ENCODE data around the gene FFAR2.
"Not testable (repeated sequence)": the region's sequence is repeated elsewhere in the genome, so short reads cannot be mapped to it uniquely, and the experiment has no call there.

FFAR2 gene

DNA sequence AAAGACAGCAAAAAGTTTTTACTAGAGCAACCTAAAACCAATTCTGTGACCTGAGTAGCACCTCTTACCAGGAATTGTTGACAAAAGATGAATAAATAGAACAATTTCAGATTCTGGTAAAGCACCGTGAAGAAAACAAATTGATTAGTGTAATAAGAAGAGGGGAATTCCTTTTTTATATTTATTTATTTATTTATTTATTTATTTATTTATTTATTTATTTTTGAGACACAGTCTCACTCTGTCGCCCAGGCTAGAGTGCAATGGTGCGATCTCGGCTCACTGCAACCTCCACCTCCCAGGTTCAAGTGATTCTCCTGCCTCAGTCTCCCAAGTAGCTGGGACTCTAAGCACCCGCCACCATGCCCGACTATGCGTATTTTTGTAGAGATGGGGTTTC lies 24.7 kb upstream of the FFAR2 start:
- in situ Hi-C loops (cut with MboI; ENCODE audit: low sequenced_read_pairs), result not testable (repeated sequence)

DNA sequence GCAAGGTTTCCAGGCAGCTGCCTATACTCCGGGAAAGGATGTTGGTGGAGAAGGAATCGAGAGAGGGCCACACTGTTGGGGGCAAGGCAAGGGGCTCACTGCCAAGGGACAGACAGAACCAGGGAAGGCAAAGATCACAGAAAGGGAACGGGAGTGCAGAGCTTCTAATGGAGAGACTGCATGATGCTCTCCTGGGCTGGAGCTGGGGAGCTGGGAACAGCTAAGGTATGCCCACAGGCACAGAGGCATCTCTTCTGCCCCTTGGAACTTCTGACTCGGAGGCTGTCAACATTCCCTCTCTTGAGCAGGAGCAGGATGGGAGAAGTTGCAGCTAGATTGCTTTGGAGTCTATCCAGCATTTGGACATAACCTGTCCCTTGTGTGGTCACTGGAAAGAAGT lies 22.4 kb upstream of the FFAR2 start:
- in situ Hi-C loops (cut with MboI; ENCODE audit: low sequenced_read_pairs), result no loop called here

DNA sequence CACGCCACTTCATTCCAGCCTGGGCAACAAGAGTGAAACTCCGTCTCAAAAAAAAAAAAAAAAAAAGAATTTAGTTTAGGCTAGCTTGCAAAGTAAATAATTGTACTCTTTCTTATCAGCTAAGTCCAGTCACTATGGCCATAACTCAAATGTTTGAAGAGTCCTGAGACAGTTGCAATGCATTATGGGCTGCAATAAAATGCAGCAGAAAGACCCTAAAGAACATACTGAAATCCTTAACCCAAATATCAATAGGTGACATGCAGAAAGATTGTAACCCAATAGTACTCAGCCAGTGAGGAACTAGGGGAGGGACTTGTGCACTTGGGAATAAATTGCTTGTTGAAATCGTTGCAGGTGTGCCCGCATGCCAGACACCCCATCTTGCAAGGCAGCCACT lies 20.9 kb upstream of the FFAR2 start:
- in situ Hi-C loops (cut with MboI; ENCODE audit: low sequenced_read_pairs), result no loop called here

DNA sequence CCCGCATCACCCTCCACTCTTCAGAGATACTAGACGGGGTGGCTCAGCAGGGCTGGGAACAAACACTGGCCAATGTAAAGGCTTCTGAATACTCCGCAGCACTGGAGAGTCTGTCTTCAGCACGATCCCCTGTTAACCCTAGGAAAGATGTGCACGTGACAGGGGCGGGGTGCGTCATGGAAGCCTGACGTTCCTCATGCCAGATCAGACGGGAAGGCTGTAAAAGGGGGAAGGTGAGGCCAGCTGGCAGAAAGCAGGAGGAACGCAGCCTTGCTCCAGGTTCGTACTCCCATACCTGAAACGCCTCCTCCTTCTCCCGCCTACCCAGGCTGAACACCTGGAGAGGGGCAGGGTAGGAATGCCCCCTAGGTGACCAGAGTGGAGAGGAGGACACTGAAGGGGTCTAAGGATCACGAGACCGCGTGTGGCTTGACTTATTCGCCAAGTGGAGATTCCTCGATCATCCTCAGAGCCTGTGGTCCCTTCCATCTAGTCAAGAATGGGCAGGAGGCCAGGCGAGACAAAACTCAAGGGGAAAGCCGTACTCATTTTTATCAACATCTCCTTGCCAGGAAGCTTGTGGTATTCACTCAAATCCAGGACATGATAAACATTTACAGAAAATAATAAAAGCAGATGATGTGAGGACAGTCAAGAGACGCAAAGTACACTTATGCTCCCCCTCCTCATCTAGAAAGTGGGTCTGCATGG lies 18.2 kb upstream of the FFAR2 start:
- in situ Hi-C loops (cut with MboI; ENCODE audit: low sequenced_read_pairs), result no loop called here

DNA sequence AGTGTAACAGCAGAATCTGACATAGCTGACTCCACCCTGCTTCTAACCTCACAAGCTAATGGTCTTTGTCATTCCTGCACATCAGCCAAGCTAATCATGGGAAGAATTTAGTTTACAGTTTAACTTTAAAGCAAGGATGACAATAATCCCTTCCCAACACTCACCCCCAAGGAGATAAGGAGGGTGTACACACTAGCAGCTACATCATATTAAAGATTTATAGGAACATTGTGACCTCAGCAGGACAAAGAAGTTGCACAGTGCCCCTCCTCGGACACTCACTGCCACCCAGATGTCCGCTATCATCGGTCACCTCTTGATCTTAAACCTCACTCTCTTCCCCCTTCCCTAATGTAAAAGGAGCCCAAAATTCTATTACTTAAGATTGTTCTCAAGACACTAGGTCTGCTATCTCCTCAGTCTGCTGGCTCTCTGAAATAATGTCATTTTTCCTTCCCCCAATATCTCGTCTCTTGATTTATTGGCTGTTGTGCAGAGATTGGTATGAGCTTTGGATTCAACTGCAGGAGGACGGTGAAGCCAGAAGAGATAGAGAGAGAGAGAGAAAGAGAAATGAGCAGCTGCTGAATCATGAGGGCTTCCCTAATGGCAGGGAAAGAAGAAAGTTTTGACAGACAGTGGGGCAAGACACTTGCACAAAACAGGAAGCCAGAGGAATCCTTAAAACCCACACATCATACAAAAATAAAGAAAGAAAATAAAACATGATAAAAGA lies 17.5 kb upstream of the FFAR2 start:
- in situ Hi-C loops (cut with MboI; ENCODE audit: low sequenced_read_pairs), result no loop called here

DNA sequence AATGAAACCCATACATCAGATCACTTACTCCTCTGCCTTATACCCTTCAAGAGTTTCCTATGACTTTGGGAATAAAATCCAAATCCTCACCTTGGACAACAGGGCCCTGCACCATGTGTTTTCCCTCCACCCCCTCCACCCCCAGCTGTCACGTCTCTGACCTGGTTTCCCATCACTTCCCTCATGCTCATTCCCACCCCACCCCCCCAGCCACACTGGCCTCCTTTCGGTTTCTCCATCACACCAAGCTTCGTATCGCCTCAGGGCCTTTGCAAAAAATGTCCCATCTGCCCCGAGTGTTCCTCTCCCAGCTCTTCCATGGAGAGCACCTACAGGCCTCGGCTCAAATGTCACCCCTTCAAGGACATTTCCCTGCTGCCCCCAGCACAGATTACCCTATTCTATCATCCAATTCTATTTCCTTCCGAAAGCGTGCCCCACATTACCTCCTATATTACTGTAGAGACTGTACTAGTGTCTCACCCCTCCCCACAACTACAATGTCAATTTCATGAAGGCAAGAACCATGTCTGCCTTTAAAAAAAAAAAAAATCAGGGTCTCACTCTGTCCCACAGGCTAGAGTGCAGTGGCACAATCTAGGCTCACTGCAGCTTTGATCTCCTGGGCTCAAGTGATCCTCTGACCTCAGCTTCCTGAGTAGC lies 16.8 kb upstream of the FFAR2 start:
- in situ Hi-C loops (cut with MboI; ENCODE audit: low sequenced_read_pairs), result no loop called here

DNA sequence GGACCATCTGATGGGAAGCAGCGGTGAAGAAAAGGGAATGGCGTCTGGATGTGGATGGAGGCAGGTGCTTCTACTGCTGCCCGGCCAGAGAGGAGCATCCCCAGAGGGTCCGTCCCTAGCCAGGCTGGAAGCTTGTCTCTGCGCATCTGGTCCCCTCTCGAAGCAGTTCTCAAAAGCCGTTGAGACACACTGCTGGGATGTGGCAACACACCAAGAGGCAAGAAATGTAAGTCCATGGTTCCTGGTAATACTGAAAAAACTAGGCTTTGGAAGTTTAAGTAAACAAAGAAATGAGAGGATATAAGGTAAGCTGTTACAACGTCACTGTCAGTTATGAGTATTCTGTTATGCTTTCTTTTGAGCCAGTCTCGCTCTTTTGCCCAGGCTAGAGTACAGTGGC lies 15.1 kb upstream of the FFAR2 start:
- in situ Hi-C loops (cut with MboI; ENCODE audit: low sequenced_read_pairs), result no loop called here

DNA sequence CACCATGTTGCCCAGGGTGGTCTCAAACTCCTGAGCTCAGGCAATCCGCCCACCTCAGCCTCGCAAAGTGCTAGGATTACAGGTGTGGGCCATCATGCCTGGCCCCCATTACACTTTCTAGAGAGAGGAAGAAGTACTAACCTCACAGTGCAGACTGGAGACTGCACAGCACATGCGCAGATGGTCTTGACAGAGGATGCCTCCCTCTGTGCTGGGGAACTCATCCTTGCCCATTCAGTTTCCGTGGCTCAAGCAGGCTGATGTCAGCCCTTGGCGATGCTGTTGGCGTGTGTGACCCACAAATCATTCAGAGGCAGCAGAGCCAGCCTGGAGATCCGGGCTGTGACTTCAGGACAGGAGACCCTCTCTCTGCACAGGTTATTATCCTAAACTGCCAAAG lies 14.6 kb upstream of the FFAR2 start:
- in situ Hi-C loops (cut with MboI; ENCODE audit: low sequenced_read_pairs), result no loop called here

DNA sequence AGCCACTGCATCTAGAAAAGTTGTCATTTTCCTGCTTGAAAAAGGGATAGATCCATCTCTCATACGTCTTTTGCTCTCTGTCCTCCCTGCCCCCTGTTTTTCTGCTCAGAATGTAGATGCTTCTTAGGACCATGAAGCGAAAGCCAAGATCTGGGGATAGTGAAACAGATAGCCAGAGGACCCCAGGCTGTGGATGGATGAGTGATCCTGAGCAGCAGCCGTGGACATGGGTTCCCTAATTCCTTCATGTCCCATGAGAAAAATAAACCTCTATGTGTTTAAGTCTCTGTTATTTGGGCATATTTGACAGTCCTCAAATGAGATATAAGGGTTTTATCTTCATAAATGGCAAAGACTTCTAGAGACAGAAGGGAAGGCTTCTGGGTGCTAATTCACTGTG lies 12.2 kb upstream of the FFAR2 start:
- in situ Hi-C loops (cut with MboI; ENCODE audit: low sequenced_read_pairs), result no loop called here

DNA sequence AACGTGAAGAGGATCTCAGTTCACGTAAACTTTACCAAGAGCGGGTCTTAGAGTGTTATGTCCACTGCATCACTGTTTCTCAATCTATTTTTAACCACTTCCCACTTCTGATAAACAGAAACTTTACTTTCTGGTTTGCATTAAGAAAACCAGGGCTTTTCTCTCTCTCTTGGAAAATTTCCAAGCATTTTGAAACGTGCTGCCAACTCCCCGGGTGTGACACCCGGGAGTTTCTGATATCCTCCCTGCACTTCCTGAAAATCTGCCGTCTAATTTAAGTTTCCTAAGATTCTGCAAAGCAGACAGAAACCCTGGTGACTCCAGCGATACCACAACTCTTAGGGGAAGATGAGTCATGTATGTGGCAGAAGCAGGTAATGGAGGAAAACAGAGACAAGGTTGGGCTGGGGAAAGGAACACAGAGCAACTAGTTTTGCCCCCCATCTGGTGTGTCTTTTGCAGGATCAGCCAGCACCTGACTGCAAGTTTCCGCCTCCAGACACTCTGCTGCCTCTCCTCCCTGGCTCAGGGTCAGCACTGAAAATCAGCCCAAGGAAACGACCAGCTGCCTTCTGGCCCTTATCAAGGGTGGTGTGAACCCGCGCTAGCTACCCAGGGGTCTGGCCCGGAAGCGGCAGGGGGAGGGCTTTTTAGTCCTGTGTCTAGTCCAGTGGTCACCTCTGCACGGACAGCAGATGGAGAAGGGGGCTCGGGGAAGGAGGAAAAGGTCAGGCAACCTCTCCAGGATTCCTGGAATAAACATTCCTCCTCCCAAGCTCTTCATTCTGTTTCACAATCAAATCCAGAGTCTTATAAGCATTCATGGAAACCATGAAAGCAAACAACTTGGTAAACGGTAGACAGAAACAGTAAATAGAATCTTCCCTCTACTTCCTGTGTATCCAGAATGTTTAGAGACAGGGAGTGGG lies 11.3 kb upstream of the FFAR2 start:
- in situ Hi-C loops (cut with MboI; ENCODE audit: low sequenced_read_pairs), result no loop called here

DNA sequence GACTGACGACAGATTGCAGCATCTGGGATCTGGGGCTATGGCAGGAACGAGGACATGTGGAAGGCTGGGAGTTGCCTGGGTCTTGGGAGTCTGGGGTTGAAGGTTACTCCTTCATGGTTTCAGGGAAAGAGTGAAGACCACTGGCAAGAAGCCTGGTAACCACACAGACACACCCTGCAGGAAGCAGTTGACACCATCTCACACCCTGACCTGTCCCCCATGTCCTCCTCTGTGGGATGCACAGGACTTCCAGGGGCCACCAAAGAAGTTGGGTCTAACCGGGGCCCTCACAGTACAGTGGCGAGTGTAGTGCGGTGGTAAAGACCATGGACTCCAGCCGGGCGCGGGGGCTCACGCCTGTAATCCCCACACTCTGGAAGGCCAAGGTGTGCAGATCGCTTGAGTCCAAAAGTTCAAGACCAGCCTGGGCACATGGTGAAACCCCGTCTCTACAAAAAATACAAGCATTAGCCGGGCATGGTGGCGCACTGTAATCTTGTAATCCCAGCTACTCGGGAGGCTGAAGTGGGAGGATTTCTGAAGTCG lies 10.6 kb upstream of the FFAR2 start:
- in situ Hi-C loops (cut with MboI; ENCODE audit: low sequenced_read_pairs), result no loop called here

DNA sequence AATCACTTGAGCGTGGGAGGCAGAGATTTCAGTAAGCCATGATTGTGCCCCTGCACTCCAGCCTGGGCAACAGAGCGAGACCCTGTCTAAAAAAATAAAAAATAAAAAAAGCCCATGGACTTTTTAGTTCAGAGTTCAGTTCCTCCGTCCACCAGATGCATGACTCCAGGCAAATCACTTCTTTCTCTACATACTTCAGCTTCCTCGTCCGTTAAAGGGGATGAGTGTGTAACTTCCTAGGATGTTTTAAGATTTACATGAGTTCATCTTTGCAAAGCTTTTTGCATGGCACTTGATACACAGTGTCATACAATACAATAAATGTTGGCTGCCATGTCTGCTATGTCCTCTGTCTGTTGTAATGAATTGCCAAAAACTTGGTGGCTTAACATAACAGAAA lies 10.0 kb upstream of the FFAR2 start:
- in situ Hi-C loops (cut with MboI; ENCODE audit: low sequenced_read_pairs), result no loop called here

DNA sequence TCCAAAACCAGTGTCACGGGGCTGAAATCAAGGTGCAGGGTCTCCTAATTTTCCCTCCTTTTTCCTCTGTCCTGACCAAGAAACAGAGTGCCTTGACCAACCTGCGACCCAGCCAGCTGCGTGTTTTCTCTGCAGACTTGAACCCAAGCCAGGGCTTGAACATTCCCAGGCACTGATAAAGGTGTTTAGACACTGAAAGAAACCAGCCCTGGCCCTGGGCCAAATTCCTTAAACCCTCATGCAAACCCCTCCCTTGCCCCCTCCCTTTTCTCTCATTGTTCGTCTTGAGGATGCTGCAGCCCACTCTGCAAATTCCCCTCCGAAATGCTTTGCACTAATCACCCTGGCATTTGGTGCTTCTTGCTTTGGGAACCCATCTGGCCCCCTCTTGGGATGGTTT lies 9.5 kb upstream of the FFAR2 start:
- in situ Hi-C loops (cut with MboI; ENCODE audit: low sequenced_read_pairs), result no loop called here

DNA sequence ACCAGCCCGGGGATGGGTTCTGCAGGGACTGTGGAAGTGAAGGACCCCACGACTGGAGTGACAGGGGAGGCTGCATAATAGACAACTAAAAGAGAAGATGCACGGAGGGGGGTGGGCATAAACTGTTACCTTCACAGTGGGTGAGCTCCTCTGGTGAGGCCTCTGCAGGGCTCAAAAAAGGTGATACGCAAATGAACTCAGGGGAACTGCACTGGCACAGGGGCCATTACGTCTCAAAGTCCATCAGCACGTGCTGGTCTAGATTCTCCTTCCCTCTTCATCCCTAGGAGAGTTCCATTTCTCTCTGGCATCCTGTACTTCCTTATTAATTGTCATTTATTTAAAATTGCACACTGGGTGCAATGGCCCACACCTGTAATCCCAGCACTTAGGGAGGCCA lies 8.1 kb upstream of the FFAR2 start:
- in situ Hi-C loops (cut with MboI; ENCODE audit: low sequenced_read_pairs), result no loop called here

DNA sequence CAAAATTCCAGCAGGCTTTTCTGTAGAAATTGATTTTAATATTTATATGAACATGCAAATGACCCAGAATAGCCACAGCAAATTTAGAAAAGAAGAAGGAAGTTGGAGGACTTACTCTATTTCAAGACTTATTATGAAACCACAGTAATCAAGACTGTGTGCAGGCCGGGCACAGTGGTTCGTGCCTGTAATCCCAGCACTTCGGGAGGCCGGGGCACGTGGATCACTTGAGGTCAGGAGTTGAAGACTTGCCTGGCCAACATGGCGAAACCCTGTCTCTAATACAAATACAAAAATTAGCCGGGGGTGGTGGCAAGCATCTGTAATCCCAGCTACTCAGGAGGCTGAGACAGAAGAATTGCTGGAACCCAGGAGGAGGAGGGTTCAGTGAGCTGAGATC lies 6.0 kb upstream of the FFAR2 start:
- in situ Hi-C loops (cut with MboI; ENCODE audit: low sequenced_read_pairs), result no loop called here

DNA sequence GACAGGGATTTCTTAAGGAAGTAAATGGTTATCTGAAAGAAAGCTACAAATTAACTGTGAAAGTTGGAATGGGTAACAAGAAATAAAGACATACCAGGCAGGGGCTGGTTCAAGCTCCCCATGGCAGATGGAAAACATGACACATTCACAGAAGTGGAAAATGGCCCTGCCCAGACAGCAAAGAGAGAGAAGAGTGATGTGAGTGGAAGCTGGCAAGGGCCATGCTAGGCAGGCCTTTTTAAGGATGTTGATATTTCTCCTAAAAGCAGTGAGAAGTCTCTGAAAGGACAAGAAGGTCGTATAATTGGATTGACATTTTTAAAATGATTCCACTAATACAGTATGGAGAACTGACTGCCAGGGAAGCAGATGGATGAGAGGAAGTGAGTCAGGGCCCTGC lies 3.3 kb upstream of the FFAR2 start:
- in situ Hi-C loops (cut with MboI; ENCODE audit: low sequenced_read_pairs), result no loop called here

DNA sequence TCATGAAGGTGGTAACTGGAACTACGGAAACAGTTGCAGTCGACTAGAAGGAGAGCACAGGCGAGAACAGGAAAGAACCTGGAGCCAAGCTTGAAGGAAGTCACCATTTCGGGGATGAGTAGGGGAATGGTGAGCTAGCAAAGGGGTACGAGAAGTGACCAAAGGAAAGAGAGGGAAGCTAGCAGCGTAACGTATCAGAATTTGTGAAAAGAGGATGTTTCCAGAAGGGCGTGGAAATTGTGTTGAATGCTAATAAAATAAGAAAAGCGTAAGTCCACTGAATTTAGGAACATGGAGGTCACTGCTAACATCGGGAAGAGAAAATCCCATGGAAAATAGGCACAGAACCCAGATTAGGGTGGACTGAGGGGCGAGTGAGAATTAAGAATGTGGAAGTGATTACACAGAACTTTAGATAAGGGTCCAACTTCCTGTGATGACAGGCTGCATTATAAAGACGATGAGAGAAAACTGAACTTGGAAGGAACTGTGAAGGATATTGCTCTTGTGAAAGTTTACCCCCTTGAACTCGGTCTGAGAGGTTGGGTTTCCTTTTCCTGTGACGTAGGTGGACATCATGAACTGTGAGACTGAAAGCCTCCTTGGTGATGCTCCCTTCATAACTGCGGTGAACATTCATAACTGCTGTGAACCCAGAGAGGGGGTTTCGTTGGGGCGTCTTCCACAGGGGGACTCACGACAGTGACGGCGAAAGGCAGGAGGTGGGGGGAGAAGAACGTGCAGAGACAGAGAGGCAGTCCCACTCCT lies 2.0 kb upstream of the FFAR2 start:
- in situ Hi-C loops (cut with MboI; ENCODE audit: low sequenced_read_pairs), result no loop called here

DNA sequence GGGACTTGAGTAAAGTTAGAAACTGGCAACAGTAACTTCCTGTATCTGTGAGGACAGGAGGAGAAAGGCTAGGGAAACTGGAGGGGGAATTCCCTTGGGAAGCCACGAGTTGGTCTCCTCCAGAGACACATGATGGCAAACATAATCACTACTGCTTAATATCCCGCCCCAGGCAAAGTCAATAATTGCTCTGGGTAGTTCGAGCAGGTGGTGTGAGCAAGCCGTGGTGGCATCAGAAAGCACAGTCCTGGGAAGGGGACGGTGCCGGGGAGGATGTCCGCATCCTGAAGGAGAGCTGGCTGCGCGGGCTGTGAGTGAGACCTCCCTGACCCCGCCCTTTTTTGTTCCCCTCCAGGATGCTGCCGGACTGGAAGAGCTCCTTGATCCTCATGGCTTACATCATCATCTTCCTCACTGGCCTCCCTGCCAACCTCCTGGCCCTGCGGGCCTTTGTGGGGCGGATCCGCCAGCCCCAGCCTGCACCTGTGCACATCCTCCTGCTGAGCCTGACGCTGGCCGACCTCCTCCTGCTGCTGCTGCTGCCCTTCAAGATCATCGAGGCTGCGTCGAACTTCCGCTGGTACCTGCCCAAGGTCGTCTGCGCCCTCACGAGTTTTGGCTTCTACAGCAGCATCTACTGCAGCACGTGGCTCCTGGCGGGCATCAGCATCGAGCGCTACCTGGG lies 1.4 kb downstream of the FFAR2 start:
- in situ Hi-C loops (cut with MboI; ENCODE audit: low sequenced_read_pairs), result no loop called here

DNA sequence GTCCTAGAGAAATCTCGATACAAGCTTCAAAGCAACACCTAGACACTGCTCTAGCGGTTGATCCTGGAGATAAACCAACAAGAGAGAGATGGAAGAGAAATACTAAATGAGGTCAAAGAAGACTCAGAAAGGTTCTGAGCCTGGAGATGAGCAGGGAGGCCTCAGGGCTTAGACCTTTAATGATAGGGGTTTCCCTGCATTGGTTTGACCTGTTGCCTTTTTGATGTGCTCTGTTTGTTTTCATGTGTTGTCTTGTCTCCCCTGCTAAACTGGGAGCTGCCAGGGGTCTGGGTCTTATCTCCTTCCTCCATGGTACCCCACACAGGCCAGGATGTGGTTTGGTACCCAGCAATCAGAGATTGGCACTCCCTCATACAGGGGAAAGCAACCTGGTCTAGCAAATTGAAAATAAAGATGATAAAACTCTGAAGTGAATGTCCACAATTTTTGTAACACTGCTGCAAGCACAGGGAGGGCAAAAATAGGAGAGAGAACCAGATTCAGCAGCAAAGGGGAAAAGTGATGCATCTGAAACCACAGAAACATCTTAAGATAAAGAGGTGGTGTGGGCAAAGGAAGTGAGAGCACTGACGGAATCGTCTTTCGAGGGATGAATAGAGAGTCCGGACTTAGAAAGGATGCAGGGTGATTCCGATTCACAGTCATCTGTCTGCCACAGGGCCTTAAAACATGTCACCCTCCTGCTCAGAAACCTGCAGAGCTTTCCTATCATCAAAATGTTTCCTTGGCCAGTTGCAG lies 3.5 kb downstream of the FFAR2 start:
- in situ Hi-C loops (cut with MboI; ENCODE audit: low sequenced_read_pairs), result no loop called here
